GM23338 (cell line): ENCODE results near the gene ZNF782.

Experiments used
- CREB1 ChIP-seq: fragments of 250-450 bp; sonication (Bioruptor Pico); IDR thresholded peaks from 2 replicates; pipeline ENCODE4 v1.5.0; 2020; ENCODE audit warnings: low read depth, mild to moderate bottlenecking, moderate library complexity
- CTCF ChIP-seq, 2 experiments: fragments of 200-600 bp in 1 of 2; sonication (generic) in 1 of 2; conservative IDR thresholded peaks; 2 replicates each; pipeline versions ENCODE4 v1.5.1 to v1.6.1; 2016 to 2017; ENCODE audit warnings: antibody characterized with exemption in 2 of 2, low read depth in 2 of 2, mild to moderate bottlenecking in 2 of 2, moderate library complexity in 1 of 2
- EZH2 ChIP-seq: fragments of 200-600 bp; sonication (generic); IDR thresholded peaks from one replicate; pipeline ENCODE4 v1.8.0; 2017; ENCODE audit warnings: antibody characterized with exemption, mild to moderate bottlenecking, low read depth; ENCODE audit not compliant: unreplicated experiment
- EZH2phosphoT487 ChIP-seq: fragments of 200-600 bp; sonication (generic); IDR thresholded peaks from one replicate; pipeline ENCODE4 v1.8.1; 2018; ENCODE audit warnings: antibody characterized with exemption; ENCODE audit not compliant: unreplicated experiment
- POLR2AphosphoS5 ChIP-seq: IDR thresholded peaks from 2 replicates; pipeline ENCODE4 v1.6.1; 2016; ENCODE audit warnings: antibody characterized with exemption, low read depth
- REST ChIP-seq: IDR thresholded peaks from one replicate; pipeline ENCODE4 v1.6.1; 2018; ENCODE audit warnings: antibody characterized with exemption; ENCODE audit not compliant: unreplicated experiment

GRCh38 chr9:96877269-96877668, 23.0 kb upstream of the ZNF782 start:
- TF ChIP-seq POLR2AphosphoS5 (no peak), EZH2 (no peak), CTCF (conservative IDR thresholded peaks at IDR 0.05; ENCODE audit: low read depth in 2 of 2) (no peak), CREB1 (no peak), REST (no peak), EZH2phosphoT487 (no peak)
